NCI-H510A (cell line): Measurements from ENCODE around the gene MOG.
A peak's percentile ranks its signal among the peaks of the same experiment; 100 is the strongest.

ENCODE experiments used
- DNase-seq: peaks from one replicate; lab custom pipeline; 2025; lab: John Stamatoyannopoulos, UW

MOG gene

DNA sequence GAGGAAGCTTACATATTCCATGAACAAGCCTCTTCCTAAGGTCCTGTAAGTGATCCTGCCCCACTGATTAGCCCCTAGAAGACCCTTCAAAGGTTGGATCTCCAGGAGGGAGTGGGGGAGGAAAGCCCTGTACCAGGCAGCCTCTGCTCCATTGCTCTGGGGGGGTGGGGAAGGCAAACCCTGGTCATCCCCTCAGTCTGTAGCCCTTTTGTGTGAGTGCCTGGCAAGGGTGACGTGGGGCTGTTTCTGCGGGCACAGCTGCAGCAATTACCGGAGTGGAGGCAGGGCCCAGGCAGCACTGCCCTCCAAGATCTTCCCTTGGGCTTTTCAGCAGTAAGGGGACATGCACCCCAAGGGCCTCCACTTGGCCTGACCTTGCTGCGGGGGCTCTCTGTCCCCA lies at the start of gene MOG:
MOG (plus strand) TSS at position 295 of the 400 bp plus-strand sequence. CDS start 118 bp downstream, outside the sequence.
- no peak for DNase-seq

DNA sequence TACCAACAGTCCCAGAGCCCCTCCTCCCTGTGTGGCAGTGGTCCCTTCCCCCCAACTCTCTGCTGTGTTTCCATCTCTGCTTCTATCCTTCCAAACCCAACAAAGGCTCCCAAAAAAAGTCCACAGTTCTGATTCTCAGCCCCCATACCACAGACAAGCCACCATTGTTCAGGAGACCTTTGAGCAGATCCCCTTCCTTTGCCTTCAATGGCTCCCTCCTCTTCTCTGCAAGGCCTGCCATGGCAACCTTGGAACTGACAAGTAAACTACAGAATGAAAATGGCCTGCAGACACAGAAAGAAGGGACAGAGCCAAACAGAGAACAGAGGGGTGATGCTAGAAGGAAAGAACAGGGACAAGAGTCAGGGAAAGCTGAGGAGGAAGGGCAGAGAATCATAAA lies 48.8 kb upstream of the MOG start:
- no peak for DNase-seq

GRCh38 chr6:29610540-29610939 lies 46.4 kb upstream of the MOG start:
- no peak for DNase-seq

GRCh38 chr6:29611426-29611825 lies 45.5 kb upstream of the MOG start:
- no peak for DNase-seq

GRCh38 chr6:29617782-29618554 lies 38.9 kb upstream of the MOG start:
- no peak for DNase-seq

- no peak for DNase-seq
These were observed 37.2 kb upstream of the MOG start for GRCh38 chr6:29619578-29620160.

DNA sequence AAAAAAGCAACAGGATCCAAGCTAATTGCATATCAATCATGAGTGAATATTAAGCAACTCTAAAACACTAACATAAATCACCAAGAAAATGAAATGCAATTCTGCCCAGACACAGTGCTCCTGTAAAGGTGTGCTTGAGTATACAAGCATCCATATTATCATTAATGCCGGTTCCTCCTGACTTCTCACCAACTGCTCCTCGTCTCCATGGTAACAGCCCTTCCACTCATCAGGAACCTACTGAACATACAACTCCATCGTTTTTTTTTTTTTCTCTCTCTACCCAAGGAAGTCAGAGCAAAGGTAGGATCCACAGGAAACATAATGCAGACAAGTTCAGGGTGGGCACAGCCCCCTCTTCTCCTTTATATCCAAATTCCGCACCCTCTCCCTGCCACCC lies 36.3 kb upstream of the MOG start:
- DNase-seq = no peak

GRCh38 chr6:29624520-29624961 lies 32.4 kb upstream of the MOG start:
- no peak for DNase-seq

GRCh38 chr6:29625337-29625930 lies 31.5 kb upstream of the MOG start:
- DNase-seq = no peak

GRCh38 chr6:29626948-29627754 lies 29.7 kb upstream of the MOG start:
- no peak for DNase-seq

DNA sequence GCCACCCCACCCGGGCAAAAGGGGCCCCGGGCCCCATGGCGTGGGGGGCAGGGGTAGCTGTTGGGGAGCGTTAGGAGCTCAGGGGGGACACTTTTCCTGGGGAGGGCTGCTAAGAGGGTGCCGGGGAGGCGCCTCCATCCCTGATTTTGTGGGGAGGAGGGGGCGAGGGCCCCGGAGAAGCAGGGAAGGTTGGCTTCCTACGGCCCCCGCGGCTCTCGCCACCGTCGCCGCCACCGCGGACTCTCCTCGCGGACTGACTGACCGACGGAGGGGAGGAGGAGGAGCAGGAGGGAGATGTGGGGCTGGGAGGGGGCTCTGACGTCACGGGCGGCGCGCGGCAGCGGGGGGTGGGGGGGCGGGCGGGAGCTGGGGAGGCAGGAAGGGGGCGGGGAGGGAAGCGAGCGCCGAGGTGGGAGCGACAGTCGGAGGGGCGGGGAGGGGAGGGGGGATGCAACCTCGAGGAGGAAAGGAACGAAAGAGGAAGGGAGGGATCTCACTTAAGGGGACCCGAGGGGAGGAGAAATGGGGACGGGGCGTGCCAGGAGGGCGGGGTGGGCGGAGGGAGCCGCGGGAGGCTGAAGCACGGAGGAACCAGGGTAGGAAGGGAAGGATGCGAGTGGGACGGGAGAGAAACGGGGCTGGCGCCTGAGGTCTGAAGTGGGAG lies 29.0 kb upstream of the MOG start:
- DNase-seq = peak; percentile 62

DNA sequence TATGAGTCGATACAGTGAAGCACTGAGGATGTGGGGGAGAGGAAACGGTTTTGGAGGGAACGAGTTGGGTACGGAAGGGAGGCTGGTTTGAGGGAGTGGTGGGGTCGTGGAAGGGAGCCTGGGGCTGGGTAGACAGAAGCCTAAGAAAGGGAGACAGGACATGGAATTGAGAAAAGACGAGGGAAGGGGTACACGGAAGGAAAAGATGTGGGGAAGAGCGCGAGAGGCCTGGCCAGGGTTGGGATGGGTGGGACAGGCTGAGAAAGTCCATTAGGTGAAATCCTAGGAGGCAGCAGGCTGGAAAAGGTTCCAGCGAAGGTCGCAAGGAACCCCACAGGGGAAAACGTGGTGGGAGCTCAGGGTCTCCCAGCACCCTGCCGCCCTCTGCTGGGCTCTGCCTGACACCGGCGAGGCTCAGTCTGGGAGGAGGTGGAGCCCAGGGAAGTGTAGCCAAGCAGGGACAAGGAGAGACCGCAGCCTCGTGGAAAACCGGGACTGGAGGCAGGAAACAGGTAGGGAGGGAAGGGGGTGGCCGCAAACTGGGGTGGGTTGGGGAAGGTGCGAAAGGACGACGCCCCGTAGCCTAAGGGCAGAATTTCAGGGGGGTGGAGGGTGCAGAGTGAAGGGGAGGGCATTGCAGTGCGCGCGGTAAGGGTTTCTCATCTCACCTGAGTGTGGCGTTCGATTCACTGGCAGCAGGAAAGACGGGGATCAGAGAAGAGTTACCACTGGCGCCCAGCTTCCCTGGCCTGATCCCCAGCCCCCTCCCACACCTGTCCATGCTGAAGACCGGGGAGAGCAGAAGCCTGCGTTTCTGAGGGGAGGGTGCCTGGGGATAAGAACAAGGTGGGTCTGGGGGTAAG lies 28.2 kb upstream of the MOG start:
- DNase-seq = peak; percentile 83

GRCh38 chr6:29629571-29629970 lies 27.3 kb upstream of the MOG start:
- no peak for DNase-seq

DNA sequence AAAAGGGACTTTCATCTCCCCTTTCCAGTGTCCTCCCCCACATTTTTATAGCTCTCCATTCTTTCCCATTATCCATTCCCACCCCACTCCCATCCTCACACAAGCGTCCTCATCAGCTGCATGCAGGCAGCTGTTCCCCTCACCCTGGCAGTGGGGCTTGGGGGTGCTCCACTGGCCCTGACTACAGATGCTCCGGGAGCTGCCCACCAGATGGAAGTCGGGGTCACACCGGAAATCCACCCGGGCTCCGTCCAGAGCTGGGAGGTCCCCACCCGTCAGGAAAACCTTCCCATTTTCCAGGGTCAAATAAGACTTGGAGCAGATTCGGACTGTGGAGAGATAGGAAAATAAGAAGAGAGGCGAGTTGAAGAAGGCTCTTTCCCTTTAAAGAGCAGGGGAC lies 26.6 kb upstream of the MOG start:
- DNase-seq = no peak

DNA sequence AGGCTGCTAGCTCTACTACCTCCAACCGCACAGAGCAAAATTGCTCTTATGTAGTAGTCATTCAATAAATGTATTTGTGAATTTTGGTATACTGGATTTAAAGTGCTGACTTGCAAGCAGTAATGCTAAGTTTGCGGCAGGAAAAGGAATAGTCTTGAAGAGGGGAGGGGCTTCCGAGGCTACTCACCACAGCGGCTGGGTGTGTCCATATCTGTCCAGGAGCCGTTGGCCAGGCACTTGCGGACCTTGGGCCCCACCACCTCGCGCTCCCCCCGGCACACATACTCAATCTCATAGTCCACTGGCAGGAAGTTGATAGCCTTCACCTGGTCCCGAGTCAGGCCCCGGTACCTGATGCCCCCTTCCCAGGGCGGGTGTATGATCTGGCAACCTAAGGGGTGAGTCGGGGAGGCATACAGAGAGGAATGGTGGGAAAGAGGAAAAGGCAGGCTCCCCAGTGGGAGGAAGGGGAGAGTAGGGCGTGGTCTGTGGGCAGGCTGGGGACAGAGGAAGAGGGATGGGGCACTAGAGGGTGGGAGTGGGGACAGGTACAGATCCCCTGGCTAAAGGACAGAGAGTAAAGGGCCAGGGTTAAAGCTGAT lies 25.6 kb upstream of the MOG start:
- DNase-seq = no peak

DNA sequence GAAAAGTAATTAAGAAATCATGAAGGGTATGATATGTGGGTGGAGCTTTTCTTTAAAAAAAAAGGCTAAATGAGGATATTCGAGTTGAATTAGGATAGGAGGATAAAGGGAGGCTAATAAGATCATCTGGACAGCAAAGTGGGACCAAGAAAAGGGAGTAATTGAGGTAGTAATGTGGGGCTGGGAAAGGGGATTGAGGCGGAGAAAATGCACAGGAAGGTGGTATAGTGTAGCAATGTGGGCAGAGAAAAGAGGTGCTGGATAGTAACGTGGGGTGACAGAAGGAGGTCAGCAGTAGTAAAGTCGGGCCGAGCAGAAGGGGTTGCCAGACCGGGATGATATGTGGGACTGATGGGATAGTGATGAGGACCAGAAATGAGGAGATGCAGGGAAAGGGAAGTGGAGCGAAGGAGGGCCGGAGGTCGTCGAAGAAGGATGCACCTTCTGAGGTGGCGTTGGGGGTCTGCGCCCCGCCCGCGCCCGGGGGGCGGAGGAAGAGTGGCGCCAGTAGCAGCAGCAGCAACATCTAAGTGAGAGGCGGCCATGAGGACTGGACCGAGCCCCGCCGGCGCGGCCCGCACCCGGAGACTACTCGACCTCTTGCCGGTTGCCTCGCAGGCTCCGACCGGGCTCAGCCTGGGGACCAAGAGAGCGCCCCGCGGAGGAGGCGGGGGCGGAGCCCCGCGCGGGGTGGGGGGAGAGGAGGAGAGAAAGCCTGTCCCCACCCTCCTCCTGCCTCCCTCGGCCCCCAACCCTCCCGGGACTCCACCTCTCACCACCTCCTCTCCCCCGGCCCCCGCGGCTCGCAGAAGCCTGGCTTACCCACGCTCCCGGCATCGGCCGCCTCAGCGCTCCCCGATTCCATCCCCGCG lies 24.8 kb upstream of the MOG start:
- DNase-seq = peak; percentile 64

DNA sequence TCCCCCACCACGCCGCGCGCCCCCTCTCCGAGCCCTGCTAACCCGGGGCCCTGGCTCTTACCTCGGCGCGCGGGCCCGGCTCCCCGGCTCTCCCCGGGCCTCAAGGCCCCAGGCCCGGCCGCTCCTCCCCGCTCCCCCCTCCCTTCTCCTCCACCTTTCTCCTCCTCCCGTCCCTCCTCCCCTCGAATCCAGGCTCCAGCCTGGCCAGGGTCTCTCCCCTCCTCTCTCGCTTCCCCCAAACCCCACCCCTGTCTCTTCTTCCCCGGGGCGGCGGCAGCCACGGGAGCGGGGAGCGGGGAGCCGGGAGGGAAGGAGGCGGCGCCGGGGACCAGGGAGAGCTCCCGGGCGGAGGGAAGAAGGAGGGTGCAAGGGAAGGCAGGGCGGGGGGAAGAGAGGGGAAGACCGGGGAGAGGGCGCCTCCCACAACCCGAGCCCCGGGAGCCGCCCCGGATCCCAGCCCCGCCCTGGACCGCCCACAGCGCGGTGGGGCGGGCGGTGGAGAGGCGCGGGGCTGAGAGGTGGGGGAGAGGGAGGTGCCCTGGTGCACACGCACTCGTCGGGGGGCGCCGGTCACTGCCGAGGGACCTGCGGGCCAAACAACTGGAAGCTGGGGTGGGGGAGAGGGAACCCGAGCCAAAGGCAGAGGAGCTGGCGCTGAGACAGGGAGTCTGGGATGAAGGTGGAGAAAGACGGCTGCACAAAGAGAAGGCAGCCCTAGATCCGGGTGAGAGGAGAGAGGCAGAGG lies 23.9 kb upstream of the MOG start, which contains the start of gene GABBR1:
GABBR1 (minus strand) TSS at position 395 of the 745 bp plus-strand sequence. CDS start 798 bp downstream, outside the sequence.
- DNase-seq = peak; percentile 91

DNA sequence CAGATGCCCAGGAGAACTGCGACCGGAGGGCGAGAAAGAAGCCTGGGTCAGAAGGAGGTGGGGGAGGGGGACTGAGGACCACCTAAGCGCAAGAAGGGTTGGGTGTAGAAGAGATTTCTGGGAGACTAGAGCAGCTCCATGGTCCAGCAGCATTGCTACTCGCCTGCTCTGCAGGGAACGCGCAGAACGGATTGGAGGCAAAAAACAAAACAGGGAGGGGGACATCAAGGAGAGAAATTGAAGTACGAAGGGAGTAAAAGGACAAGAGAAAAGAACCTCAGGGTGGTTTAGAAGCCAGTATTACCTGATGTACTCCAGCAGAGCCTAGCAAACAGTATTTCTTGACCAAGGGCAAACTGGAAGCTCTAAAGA lies 23.4 kb upstream of the MOG start:
- DNase-seq = no peak

GRCh38 chr6:29637247-29637646 lies 19.6 kb upstream of the MOG start:
- DNase-seq = no peak
